NCI-H2029 treated with DMSO at 0.1 percent for 48 hours (cell line): ENCODE data around the gene EDC4.
"Not testable (repeated sequence)": the region's sequence is repeated elsewhere in the genome, so short reads cannot be mapped to it uniquely, and the experiment has no call there.

Source experiments
- DNase-seq: peaks from one replicate; lab custom pipeline; 2025; lab: John Stamatoyannopoulos, UW

Gene EDC4, protein sequence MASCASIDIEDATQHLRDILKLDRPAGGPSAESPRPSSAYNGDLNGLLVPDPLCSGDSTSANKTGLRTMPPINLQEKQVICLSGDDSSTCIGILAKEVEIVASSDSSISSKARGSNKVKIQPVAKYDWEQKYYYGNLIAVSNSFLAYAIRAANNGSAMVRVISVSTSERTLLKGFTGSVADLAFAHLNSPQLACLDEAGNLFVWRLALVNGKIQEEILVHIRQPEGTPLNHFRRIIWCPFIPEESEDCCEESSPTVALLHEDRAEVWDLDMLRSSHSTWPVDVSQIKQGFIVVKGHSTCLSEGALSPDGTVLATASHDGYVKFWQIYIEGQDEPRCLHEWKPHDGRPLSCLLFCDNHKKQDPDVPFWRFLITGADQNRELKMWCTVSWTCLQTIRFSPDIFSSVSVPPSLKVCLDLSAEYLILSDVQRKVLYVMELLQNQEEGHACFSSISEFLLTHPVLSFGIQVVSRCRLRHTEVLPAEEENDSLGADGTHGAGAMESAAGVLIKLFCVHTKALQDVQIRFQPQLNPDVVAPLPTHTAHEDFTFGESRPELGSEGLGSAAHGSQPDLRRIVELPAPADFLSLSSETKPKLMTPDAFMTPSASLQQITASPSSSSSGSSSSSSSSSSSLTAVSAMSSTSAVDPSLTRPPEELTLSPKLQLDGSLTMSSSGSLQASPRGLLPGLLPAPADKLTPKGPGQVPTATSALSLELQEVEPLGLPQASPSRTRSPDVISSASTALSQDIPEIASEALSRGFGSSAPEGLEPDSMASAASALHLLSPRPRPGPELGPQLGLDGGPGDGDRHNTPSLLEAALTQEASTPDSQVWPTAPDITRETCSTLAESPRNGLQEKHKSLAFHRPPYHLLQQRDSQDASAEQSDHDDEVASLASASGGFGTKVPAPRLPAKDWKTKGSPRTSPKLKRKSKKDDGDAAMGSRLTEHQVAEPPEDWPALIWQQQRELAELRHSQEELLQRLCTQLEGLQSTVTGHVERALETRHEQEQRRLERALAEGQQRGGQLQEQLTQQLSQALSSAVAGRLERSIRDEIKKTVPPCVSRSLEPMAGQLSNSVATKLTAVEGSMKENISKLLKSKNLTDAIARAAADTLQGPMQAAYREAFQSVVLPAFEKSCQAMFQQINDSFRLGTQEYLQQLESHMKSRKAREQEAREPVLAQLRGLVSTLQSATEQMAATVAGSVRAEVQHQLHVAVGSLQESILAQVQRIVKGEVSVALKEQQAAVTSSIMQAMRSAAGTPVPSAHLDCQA (N-terminal part only)

GRCh38 chr16:67872631-67873434 lies at the start of gene EDC4:
Gene EDC4 (plus strand): TSS chr16:67873052. CDS start chr16:67873262, 210 bp downstream.
- no peak for DNase-seq

GRCh38 chr16:67825119-67825518 lies 47.7 kb upstream of the EDC4 start:
- no peak for DNase-seq

- DNase-seq, result no peak
Observed at GRCh38 chr16:67825906-67826305, 46.9 kb upstream of the EDC4 start.

- no peak for DNase-seq
Observed at GRCh38 chr16:67828651-67829050, 44.2 kb upstream of the EDC4 start.

DNA sequence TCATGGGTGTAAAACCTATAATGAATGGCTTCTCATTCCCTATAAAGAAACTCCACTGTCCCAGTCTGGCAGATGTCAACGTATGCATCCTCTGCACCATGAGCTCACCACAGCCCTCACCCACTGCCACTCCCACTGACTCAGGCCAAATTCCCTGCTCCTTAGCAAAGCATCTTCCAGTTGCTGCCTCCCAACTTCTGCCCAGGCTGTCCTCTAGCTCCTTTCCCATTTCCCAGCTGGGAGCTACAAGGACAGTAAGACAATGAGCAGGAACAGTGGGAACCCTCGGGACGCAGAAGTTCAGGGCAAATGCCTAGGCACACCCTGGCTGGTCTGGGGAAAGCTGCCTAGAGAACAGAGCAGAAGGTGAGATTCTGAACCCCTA lies 39.8 kb upstream of the EDC4 start:
- no peak for DNase-seq

DNA sequence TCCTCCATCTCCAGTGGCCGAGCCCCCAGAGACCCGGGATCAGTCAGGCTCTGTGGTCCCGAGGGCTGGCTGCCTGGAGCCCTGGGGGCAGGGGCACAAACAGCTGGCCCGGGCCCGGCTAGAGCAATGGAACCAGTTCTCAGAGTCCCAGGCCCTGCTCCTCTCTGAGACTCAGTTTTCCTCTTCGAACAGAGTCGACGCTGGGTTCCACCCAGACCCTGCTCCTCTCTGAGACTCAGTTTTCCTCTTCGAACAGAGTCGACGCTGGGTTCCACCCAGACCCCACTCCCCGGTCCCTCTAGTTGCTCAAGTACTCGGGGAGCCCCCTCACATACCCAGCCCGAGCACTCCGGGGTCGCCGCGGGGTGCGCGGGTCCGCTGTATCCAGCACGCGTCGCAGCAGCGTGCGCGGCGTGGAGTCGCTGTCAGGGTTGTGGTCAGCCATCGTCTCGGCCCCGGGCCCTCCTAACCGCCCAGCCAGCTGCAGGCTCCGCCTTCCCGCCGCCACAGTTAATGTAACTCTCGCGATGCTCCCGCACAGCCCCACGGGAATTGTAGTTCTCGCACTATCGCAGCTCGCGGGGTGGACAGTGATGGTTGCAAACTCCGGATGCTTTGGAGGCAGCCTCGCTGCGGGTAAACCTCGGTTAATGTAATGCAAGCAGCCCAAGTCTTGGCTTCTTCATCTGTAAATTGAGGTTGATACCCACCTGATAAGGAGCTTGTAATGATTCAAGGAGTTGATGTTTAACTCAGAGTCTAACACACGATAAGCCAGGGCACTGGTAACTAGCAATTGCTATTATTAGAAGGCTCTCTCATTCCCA lies 39.2 kb upstream of the EDC4 start:
- DNase-seq, result peak; percentile 13

DNA sequence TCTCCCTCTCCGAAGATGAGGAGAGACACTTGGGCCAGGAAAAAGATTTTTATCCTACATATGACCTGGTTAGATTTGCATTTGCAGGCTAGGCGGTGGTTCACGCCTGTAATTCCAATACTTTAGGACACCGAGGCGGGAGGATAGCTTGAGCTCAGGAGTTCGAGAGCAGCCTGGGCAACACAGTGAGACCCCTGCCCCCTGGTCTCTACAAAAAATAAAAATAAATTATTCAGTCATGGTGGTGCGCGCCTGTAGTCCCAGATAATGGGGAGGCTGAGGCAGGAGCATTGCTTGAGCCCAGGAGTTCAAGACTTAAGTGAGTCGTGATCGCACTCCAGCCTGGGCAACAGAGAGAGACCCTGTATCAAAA lies 38.6 kb upstream of the EDC4 start:
- DNase-seq, result no peak

GRCh38 chr16:67837190-67837589 lies 35.7 kb upstream of the EDC4 start:
- not testable (repeated sequence) for DNase-seq

DNA sequence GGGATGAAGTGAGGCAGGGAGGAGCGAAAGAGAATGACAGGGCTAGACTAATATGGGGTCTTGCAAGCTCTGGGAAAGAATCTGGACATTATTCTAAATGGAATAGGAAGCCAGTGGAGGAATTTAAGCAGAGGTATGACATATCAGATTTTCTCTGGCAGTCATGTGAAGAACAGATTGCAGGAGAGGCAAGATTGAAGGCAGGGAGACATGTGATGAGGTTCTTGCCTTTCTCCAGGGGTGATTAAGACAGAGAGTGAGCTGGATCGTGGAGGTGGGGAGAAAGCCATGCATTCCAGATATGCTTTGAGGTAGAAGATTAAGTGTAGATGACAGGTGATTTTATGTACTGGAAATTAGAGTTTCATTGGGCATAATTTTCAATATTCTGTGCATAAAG lies 35.0 kb upstream of the EDC4 start:
- DNase-seq, result no peak

DNA sequence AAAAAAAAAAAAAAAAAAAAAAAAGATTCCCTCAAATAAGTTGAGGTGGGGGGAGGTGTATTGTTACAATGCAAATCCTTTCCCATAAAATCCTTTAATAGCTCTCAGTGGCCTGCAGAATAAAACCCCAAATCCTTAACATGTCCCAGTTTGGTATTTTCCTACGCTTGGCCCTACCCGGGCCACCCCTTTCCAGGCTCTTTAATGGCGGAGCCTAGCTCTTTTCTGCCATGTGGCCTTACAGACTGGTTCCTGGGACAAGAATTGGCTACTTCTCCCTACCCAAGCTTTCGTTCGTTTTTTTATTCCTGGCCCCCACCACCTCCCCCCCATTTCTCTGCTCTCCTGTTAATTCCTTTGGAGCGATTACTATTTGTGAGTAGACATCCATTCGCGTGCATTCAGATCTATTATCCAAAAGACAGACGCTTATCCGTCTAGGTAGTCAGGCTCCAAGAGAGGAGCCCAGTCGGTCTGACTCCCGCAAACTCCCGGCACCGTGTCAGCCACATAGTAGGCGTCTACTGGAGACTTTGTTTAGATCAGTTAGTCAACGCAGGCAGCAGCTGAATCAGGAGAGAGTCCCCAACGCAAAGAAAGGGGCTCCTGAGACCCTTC lies 31.5 kb upstream of the EDC4 start:
- DNase-seq, result peak; percentile 17

GRCh38 chr16:67841816-67842508 lies 30.9 kb upstream of the EDC4 start, which contains the start of gene THAP11:
Gene THAP11 (plus strand): TSS chr16:67842320. CDS start chr16:67842555, 235 bp downstream.
- DNase-seq, result peak; percentile 75

DNA sequence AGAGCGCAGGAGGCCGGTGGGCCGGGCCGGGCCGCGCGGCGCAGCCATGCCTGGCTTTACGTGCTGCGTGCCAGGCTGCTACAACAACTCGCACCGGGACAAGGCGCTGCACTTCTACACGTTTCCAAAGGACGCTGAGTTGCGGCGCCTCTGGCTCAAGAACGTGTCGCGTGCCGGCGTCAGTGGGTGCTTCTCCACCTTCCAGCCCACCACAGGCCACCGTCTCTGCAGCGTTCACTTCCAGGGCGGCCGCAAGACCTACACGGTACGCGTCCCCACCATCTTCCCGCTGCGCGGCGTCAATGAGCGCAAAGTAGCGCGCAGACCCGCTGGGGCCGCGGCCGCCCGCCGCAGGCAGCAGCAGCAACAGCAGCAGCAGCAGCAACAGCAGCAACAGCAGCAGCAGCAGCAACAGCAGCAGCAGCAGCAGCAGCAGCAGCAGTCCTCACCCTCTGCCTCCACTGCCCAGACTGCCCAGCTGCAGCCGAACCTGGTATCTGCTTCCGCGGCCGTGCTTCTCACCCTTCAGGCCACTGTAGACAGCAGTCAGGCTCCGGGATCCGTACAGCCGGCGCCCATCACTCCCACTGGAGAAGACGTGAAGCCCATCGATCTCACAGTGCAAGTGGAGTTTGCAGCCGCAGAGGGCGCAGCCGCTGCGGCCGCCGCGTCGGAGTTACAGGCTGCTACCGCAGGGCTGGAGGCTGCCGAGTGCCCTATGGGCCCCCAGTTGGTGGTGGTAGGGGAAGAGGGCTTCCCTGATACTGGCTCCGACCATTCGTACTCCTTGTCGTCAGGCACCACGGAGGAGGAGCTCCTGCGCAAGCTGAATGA lies 30.1 kb upstream of the EDC4 start:
- no peak for DNase-seq

DNA sequence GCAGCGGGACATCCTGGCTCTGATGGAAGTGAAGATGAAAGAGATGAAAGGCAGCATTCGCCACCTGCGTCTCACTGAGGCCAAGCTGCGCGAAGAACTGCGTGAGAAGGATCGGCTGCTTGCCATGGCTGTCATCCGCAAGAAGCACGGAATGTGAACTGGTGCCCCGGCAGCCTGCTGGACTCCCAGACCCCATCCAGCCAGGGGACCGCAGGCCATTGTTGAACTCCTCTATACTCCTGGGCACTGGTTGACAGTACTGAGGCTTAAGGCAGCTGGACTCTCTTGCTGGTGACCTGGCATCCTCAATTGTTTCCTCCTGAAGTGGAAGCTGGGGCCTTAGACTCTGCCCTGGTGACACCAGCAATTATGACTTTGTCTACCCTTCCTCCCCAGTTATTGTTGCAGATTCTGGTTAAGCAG lies 29.5 kb upstream of the EDC4 start:
- DNase-seq, result no peak

DNA sequence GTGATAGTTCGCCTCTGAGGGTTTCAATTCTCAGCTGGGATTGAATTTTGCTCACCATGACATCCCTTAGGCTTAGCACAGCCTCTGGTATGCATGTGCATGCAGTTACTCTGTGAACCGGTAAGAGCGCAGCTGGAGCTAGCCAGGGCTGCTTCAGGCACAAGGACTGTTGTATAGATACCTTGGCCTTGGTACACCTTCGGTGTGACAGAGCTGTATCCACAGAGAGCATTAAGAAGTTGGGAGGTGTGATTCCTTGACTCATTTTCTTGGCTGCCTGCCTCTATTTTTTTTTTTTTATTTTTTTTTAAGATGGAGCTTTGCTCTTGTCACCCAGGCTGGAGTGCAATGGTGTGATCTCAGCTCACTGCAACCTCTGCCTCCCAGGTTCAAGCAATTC lies 28.4 kb upstream of the EDC4 start:
- DNase-seq, result no peak

GRCh38 chr16:67845291-67846062 lies 27.4 kb upstream of the EDC4 start:
- DNase-seq, result no peak

DNA sequence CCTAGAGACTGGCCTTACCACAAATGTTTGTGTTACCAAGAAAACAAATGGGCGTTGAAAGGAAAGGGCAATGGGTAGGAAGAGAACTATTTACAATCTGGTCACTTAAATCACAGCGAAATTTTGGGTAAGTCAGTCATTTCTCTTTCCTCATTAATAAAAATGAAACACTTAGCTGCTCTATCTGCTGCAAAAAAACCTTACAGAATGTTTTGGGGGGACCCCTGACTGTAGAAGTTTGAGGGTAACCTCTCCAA lies 26.9 kb upstream of the EDC4 start:
- DNase-seq, result no peak

- DNase-seq, result peak; percentile 51
Observed at GRCh38 chr16:67846320-67847063, 26.4 kb upstream of the EDC4 start, which contains the start of gene NUTF2. Gene NUTF2 (plus strand): TSS chr16:67846933. CDS start chr16:67865131, 18,198 bp downstream.
